Right ventricle myocardium superior (tissue), 1 donor: Measurements from ENCODE around the gene THTPA. TPM values are rescaled to one million over a fixed set of nuclear protein-coding genes. Genes with fewer than 3 reads are reported as not detected.

ENCODE experiments used
- ATAC-seq: fragments of 200-7000 bp; cut with Tn5 transposase; one replicate; pipeline ENCODE4 v1.9.1; 2020; ENCODE audit warnings: mild to moderate bottlenecking; ENCODE audit not compliant: poor library complexity
- DNase-seq: peaks from one replicate; pipeline ENCODE4 v3.0.0-alpha.2; 2020
- intact Hi-C: fragments of 100-400 bp; cut with DNase I; formaldehyde crosslinking; loops from one replicate; pipeline ENCODE4 v1.11.2; 2022
- total RNA-seq: library from RNA; stranded (reverse); fragmentation: NEBNext Ultra II Directional; extraction: Animal tissue kit (Norgen Biotek cat#: 25700); gene quantifications from one replicate; pipeline ENCODE4 v1.2.1, GENCODE V29; 2021
- donor health status: DM: no; HTN: yes; CAD: no; lungs with severe emphysema.

Gene THTPA
- total RNA-seq, 1 donor from 2014 or later: 15.4 TPM

DNA sequence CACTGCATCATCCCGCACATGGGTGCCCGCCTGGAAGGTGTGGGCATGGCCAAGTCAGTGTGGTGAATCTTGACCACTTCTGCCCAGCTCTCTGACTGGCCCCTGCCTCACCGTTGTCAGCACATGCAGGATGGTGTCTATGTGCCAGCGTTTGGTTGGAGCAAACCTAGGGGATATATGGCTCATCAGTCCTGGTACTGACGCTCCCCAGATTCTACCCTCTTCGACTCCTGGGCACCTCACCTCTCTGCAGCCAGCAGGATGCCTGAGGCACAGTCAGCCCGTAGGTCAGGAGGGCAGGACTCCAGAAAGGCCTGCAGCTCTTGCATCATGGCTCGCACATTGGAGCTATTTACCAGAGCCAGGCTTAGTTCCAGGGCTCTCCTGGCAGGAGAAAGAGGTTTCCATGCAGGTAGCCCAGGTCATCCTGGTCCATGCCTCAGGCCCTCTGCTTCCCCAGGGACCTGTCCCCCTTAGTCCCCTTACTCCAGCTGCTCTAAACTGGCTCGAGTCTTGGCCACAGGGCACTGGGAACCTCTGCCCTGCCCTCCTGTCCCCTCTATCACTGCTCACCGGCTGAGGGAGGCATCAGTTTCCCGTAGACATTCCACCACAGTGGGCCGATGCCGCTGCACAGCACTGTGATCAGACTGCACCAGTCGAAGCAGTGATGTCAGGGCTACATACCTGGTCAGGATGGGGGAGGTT, 7.6 kb downstream of the THTPA start:
- intact Hi-C loops: loop anchor here (10.0 kb wide), 2 partner anchors 239 to 299 kb away; partner anchors contain the start of gene PABPN1
- ATAC-seq (no peak), DNase-seq (no peak)

DNA sequence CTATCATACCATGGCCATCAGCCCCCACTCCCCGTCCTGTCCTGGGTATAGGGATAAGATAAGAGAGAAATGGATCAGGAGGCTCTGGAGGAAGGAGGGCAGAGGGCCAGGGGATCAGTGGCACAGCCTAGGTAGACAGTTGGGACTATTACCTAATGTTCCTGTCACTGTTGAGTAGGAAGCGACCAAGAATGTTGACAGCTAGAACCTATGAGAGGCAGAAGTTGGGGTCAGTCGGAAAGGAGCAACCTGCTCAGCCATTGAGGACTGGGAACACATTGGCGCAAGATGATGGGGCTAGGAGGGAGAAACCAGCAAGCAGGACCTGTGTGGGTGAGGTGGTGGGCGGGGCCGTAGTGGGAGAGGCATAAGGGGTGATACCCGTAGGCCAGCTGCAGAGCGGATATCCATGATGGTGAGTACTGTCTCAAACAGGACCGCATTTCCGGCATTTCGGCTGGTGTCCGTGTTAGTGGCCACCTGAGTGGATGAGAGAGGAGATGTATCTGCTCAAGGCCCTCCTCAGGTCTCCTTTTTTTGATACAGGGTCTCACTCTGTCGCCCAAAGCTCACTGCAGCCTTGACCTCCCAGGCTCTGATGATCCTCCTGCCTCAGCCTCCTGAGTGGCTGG, 8.2 kb downstream of the THTPA start:
- intact Hi-C loops: loop anchor here (10.0 kb wide), 2 partner anchors 239 to 299 kb away; partner anchors contain the start of gene PABPN1
- ATAC-seq (no peak), DNase-seq (no peak)

DNA sequence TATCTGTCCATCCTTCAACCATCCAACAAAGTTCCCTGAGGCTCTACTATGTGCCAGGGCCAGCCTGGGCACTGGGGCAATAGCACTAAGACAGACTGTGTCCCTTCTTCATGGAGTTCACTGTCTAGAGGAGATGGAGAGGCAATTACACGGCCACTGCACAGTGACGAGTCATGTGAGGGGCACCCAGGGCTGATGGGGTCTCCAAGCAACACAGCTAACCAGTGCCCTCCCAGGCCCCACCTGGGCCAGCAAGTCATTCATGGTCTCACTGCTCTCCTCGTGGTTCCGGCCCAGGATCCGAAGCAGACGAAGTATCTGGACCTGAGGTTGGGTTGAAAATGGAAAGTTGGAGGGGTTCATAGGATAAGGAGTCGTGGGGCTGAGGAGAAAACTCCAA, 8.8 kb downstream of the THTPA start:
- no peak for ATAC-seq
- DNase-seq: no peak
- intact Hi-C loops: loop anchor here (10.0 kb wide), 2 partner anchors 240 to 300 kb away; partner anchors contain the start of gene PABPN1

DNA sequence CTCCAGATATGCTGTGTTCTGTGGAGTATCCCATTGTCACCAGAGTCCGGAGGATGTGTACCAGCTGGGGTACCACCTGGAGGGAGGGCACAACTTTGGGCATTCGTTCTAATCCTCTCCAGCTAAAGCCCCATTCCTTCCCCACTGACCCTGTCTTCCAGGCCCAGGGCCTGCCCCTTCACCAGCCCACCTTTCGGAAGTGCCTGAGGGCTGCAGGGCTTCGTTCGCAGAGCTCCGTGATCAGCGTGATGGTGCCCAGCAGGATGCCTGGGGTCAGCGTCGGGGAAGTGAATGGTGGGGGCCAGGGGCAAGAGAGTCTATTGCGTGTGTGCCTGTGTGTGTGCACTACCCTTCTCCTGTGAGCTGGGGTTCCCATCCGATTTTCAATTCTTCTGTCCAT, 9.6 kb downstream of the THTPA start:
- ATAC-seq (no peak), DNase-seq (no peak)
- intact Hi-C loops: loop anchor here (10.0 kb wide), 2 partner anchors 241 to 301 kb away; partner anchors contain the start of gene PABPN1

DNA sequence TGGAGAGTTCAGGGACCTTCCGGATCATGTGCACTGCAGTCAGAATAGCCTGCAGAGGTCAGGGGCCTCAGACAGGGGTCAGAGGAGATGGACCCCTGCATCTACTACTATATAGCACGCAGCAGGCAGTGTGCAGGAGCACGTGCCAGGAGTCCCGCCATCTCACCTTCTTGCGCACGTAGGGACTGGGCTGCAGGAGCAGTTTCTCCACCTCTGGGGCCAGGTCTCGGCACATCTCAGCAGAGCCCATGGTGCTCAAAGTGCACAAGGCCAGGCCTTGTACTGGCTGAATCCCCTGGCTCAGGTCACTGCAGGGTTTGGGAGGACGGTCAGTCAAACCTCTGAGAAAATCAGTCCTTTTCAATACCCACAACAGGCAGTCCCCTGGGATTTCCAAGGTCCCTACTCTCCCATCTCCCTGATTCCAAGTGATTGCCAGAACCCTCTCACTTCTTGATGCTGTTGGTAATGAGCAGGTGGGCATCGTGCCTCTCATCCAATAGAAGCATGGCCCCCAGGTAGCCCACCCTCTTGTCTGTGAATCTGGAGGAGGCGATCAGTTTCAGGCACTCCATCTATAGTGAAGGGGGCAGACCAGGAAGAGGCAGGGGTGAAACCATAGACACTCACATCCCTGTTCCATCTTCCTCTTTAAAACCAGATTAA, 10.2 kb downstream of the THTPA start:
- ATAC-seq: no peak
- DNase-seq: no peak
- intact Hi-C loops: loop anchor here (10.0 kb wide), 2 partner anchors 241 to 301 kb away; partner anchors contain the start of gene PABPN1

DNA sequence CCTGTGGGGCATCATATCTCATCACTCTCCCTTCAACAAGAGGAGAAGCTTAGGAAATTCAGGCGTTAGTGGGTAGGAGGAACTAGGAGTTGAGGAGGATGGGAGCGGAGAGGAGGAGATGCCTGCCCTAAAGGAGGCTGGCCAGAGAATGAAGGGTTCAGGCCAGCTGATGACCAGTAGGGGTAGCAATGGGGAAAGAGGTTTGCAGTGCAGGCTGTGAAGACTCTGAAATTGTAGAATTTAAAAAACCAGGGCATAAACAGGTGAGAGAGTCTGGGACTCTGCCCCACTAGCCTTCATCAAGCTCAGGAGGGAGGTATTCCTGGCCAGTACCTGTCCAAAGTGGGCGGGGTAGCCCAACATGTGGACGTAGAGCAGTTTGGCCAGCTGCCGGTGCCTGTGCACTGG, 10.7 kb downstream of the THTPA start:
- intact Hi-C loops: loop anchor here (10.0 kb wide), 2 partner anchors 242 to 302 kb away; partner anchors contain the start of gene PABPN1
- ATAC-seq (peak; percentile 19), DNase-seq (no peak)

DNA sequence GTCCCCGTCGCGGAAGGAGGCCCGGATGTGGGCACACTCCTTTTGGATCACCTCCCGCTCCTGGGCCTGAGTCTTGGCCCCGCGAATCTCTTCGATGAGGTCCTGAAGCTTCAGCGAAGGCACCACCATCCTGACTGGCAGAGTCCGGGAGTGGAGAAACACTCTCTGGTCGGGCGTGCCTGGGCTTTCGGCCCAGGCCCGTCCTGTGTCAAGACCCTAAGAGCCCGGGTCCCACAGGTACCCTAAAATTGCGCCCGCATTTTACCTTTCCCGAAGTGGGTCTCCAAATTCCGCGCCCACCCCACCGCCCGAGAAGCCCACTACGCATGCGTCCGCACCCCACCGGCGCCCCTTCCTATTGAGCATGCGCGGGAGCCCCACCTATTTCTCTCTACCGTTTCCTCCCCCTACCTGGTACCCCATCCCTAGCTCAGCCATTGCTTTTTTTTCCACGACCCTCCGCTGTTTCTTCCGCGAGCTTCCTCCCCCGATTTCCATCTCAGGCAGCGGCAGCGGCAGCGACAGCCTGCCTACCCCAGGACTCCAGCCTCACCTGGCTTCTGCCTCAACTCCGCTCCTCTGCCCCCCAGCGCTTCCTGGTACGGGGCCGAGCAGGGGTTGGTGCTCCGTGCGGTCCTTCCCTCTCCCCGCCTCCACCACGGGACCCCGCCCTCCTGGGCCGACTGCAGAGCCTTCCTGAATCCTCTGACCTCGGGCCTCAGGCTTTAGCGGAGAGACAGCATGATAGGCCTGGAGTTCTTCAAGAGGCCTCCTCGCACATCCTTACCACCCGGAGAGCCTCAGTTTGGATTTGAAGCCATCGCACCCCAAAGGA, 11.3 kb downstream of the THTPA start, which contains the start of gene AP1G2:
TSS of gene AP1G2 (minus strand) at position 606 of the 835 bp plus-strand sequence. CDS start at position 129, 477 bp downstream.
- intact Hi-C loops: loop anchor here (10.0 kb wide), 2 partner anchors 243 to 303 kb away; partner anchors contain the start of gene PABPN1
- DNase-seq (peak; percentile 91), ATAC-seq (peak; percentile 72)

DNA sequence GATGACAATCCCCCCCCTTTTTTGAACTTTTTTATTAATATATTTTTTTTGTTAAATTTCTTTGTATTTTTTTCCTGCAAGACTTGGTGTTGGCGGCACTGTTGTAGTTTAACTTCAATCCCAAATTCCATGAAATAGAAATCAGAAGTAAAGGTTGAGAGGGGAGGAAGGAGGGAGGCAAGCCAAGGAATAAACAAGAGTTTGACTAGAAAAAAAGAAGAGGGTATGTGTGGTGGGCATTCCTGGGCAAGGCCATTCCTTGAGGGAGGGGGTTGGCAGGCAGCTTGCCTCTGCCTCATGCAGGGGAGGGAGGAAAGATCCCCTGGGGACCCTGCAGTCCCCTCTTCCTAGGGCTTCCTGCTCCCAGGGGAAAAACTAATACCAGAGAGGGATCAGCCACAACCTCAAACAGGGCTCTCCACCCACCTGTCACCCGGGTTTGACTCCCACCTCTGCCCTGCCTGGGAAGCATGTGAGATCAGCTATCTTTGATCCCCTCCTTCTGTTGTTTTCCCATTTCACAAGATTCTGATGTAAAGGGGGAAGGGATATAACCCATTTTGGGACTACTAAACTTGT, 12.0 kb downstream of the THTPA start:
- DNase-seq: no peak
- intact Hi-C loops: loop anchor here (10.0 kb wide), 2 partner anchors 243 to 303 kb away; partner anchors contain the start of gene PABPN1
- ATAC-seq: no peak

DNA sequence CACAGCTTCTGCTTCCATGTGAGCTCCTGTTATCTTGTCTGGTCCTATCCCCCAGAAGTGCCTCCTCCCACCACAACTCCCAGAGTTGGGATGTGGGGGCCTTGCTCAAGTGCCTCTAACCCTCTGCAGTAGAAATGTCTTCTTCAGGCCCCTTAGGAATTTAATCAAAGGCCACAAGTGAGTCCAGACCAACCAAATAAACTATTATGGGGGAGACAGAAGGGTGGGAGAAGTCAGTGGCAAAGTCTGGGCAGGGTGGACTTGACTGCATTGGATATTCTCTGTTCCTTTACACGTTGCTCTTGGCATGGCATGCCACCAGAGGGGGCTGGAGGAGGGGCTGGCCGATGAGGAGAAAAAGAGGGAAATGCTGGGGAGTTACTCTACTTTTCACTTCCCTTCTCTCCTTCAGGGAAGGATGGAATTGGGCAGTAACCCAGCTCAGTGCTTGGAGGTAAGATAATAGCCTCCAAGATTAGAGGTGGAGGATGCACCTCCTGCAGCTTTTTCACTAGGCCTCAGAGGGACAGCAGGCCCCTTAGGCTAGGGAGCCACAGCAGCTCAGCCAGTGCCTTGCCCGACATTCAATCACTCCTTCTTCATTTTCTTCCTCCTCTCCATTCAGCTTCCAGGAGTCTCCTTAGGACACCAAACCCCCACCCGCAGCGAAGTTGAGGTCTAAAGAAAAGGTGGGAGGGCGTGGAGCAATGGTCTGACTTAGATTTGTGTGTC, 12.7 kb downstream of the THTPA start:
- ATAC-seq: no peak
- intact Hi-C loops: loop anchor here (10.0 kb wide), 2 partner anchors 244 to 304 kb away; partner anchors contain the start of gene PABPN1
- no peak for DNase-seq

DNA sequence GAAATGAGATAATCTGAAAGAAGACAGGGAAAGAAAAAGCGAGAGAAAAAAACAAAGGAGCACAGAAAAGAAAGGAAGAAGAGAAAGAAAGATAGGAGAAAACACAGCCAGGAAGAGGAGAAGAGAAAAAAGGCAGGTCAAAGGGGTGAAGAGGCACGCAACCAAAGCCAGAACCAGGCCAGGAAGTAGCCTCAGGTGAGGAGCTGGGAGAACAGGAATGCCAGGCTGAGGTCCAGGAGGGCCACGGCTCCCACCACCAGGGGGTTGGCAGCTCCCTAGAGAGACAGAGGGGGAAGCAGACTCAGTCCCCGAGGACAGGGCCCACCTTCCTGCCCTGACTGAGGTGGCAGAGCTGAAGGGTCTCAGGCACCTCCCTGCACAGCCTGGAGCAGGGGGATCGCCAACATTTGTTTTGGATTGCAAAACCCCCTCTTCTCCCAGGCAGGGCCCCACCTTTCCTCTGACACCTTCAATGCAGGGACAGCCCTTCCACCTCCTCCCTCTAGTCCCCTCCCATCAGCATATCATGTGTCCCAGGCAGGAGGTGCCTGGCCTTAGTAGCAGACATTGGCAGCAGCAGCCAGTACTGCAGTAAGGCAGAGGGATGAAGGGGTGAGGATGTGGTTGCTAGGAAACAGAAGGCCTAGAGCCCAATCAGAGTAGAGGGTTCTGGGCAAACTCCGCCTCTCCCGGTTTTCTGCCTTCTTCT, 13.5 kb downstream of the THTPA start:
- intact Hi-C loops: loop anchor here (10.0 kb wide), 2 partner anchors 245 to 305 kb away; partner anchors contain the start of gene PABPN1
- DNase-seq (no peak), ATAC-seq (no peak)

DNA sequence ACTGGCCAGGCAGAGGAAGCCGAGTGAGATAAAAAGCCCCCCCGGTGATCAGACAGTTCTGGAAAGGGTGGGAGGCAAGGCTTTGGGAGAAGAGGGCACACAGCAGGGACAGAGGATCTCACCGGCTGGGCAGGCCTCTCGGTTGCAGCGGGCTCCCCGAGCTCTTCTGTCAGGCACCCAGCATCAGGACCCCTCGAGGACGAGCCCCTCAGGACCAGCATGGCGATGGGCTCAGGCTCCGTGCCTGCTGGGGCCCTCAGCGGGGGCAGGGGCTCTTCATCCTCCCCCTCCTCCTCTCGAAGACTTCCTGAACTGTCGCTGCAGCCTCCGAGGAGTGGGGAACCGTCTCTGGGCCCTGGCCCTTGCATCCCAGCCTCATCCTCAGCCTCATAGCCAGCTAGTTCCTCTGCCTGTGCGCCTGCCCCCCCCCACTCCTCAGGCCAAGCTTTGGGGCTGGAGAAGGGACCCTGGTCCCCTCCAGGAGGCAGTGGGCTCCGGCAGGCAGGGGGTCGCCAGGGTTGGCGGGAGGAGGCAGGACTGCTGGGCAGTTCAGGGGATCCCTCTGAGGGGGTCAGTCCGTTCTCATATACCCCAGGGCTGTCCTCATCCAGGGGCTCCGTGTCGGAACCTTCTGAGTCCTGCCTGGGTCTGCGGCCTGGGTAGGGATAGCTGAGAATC, 14.9 kb downstream of the THTPA start:
- intact Hi-C loops: no loop called here
- no peak for ATAC-seq
- no peak for DNase-seq

DNA sequence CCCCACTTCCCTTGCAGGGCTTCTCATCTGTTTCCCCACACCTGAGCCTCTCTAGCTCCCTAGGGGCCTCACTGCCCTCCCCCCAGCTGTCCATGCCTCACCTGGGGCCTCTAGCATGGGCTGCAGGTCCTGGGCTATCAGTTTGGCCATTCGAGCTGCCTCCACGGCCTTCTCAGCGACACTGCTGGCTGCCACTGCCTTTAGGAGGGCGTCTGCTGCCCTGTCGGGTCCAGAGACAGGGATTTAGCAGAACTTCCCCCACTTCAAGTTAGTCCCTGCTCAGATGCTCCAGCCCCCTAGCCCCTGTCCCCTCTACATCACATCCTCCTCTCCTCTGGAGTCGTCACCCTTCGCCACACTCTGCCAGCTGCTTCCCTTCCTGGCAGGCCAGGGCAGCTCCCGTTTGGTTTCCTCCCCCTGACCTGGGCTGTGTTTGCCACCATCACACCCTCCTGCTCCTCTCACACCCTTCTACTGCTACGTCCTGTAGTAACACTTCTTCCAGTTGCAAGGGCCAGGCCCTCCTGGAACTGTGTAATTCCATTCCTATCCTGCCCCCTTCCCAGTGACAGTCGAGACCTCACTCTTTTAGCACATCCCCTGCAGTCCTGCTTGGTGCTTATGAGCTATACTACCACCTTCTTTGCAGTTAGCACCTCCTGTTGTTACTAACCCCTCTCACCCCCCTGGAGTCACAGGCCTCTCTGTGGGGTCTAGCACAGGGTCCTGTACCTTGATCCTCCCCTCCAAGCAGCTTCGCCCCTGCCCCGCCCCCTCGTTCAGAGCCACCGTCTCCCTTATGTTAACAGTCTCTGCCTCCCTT, 15.8 kb downstream of the THTPA start:
- ATAC-seq: no peak
- DNase-seq: no peak
- intact Hi-C loops: no loop called here

DNA sequence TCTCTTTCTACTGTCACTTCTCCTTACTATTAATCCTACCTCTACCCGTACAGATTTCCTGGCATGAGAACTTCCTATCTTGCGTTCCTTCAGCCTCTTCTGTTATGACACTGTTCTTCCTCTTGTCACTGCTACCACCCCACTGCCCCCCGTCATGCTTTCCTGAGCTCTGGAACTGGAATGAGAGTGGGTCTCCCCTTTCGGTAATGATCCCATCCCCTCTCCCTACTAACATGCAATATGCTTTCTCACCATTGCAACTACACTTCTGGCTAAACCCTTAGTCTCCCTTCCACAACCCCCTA, 16.4 kb downstream of the THTPA start:
- intact Hi-C loops: no loop called here
- ATAC-seq (no peak), DNase-seq (no peak)

DNA sequence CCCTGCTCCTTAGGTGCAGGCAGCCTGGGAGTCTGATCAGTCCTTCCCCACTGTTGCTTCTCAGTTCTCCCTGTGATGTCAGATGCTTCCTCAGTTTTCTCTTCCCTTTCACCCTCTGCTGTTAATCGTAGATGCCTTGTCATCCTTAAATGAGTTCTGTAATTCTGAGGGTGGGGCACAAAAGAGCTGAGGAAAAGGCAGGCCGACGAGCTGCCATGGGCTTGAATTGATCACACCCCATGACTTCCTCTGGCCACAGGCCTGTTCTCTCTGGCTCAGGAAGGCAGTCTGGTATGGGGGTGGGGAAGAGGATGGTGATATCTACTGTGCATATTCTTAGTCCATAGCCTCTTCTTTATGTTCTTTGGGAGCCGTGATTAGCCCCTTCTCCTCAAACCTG, 16.8 kb downstream of the THTPA start:
- intact Hi-C loops: no loop called here
- peak; percentile 50 for ATAC-seq
- no peak for DNase-seq

DNA sequence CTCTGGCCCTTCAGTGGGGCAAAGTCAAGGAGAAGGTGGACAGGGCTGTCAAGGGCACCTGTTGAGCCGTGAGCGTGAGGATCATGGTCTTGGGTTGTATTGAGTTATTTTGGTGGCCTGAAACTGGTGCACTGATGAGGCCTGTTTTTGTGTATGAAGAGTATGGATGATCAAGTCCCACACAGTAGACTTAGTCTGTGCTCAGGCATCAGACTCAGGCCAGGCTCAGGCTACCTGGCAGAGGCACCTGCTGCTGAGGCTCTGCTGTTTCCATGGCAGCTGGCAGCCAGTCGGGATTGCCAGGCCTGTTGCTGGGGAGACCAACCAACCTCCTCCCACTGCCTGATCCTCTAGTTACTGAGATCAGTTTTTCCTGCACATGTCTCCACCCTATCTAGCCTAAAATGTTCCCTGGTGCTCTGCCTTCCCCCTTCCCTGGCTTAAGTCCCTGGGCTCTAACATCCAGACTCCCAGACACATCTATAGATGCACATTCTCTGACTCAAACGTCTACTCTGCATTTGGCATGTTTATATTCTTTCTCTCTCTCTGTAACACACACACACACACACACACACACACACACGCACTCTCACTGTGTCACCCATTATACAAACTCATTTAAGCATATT, 17.4 kb downstream of the THTPA start:
- no peak for DNase-seq
- intact Hi-C loops: no loop called here
- no peak for ATAC-seq
